Omental fat pad (tissue), 4 donors: ENCODE measurements around the gene TMEM108. TPM values are rescaled to one million over a fixed set of nuclear protein-coding genes. Genes with fewer than 3 reads are reported as not detected.
A peak's percentile ranks its signal among the peaks of the same experiment; 100 is the strongest.

Source experiments
- ATAC-seq: fragments of 150-250 bp; one replicate; pipeline ENCODE4 v1.9.1; 2016; ENCODE audit warnings: mild to moderate bottlenecking, moderate library complexity; ENCODE audit not compliant: low FRiP score
- DNase-seq: peaks from one replicate; pipeline ENCODE4 v3.0.0-alpha.2; 2019; ENCODE audit warnings: low spot score
- CTCF ChIP-seq, 3 donors: fragments of 450-650 bp; IDR thresholded peaks; one replicate each; pipeline ENCODE4 v1.5.1; 2016 to 2017; ENCODE audit warnings: antibody characterized with exemption in 3 of 3, mild to moderate bottlenecking in 3 of 3, moderate library complexity in 2 of 3
- total RNA-seq, 4 donors: library from RNA; depleted of rRNA; stranded (reverse); fragments of >200 nt; gene quantifications; one replicate each; pipeline ENCODE4 v1.1.0, GENCODE V29; 2016

The TMEM108 gene
- total RNA-seq, 4 donors from 2014 or later: 0.93 to 1.3 (median 0.96) TPM; not detected in 1

- ATAC-seq: no peak
- no peak for TF ChIP-seq CTCF (IDR thresholded peaks at IDR 0.05)
Observed at GRCh38 chr3:133379926-133380325, 341.7 kb downstream of the TMEM108 start.

GRCh38 chr3:133380481-133381225, 342.5 kb downstream of the TMEM108 start:
- no peak for TF ChIP-seq CTCF (IDR thresholded peaks at IDR 0.05)

More at GRCh38 chr3:133379926-133380325, 341.7 kb downstream of the TMEM108 start:
- DNase-seq: no peak

GRCh38 chr3:133381346-133382109, 343.3 kb downstream of the TMEM108 start:
- DNase-seq: no peak
- no peak for TF ChIP-seq CTCF (IDR thresholded peaks at IDR 0.05)
- ATAC-seq: no peak

More at GRCh38 chr3:133380481-133381225, 342.5 kb downstream of the TMEM108 start:
- DNase-seq (no peak), ATAC-seq (no peak)

- TF ChIP-seq CTCF (IDR thresholded peaks at IDR 0.05): no peak
- ATAC-seq (no peak), DNase-seq (no peak)
Observed at GRCh38 chr3:133383175-133383574, 345.0 kb downstream of the TMEM108 start.

- no peak for TF ChIP-seq CTCF (IDR thresholded peaks at IDR 0.05)
- DNase-seq: no peak
- ATAC-seq: no peak
Observed at GRCh38 chr3:133383741-133384140, 345.6 kb downstream of the TMEM108 start.

GRCh38 chr3:133384331-133385027, 346.3 kb downstream of the TMEM108 start:
- ATAC-seq (peak; percentile 51), DNase-seq (no peak)
- no peak for TF ChIP-seq CTCF (IDR thresholded peaks at IDR 0.05)
